ENCODE data around the gene ATP6V1C2. TPM values are rescaled to one million over a fixed set of nuclear protein-coding genes. Genes with fewer than 3 reads are reported as not detected.

The ATP6V1C2 gene
- total RNA-seq, 3 donors from 2014 or later (not counting 1 experiment from before 2014, with no cell fraction given) = 0.92 TPM; not detected in 2

DNA sequence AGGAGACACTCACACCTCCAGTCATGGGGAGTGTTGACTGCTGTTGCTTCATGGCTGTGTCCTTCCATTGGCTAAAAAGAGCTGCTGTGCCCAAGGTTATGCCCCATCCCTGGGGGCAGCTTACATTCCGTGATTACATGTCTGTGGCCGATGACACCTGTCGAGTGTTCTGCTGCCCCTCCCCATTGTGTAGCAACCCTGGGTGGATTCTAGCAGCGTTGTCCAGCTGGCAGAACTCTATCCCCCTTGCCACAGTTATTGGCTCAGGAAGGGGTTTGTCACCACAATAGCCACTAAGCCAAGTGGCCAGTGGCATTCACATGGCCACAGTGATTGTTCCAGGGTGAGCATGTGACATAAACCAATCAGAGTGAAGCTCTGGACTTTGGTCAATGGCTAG, 102.8 kb downstream of the ATP6V1C2 start:
- Mint-ChIP-seq H3K36me3 (no peaks in the 10 kb centered on the region), H3K4me3 (no peak overlapping the region), H3K27me3 (ENCODE audit: low read depth in 2 of 2) (peaks cover 30 to 43% of the 10 kb centered on the region in 2 donors), H3K27ac (no peak overlapping the region), H3K9me3 (no peaks in the 10 kb centered on the region), H3K4me1 (peaks cover 0 to 5% of the 10 kb centered on the region in 2 donors)
- intact Hi-C loops (cut with micrococcal nuclease) = no loop called here
- ATAC-seq (no peak), DNase-seq (no peak)
- Histone ChIP-seq H3K27me3 (ENCODE audit: control insufficient read depth, insufficient read depth, low read length) (no peaks in the 10 kb centered on the region), H3K9me3 (ENCODE audit: control insufficient read depth, insufficient read depth, low read length) (no peaks in the 10 kb centered on the region), H3K4me3 (ENCODE audit: low read length) (no peak overlapping the region), H3K27ac (ENCODE audit: low read length) (no peak overlapping the region), H3K36me3 (ENCODE audit: control insufficient read depth, insufficient read depth, low read length) (no peaks in the 10 kb centered on the region), H3K4me1 (ENCODE audit: control insufficient read depth, insufficient read depth, low read length) (no peaks in the 10 kb centered on the region)
- TF ChIP-seq, protein P1, sequence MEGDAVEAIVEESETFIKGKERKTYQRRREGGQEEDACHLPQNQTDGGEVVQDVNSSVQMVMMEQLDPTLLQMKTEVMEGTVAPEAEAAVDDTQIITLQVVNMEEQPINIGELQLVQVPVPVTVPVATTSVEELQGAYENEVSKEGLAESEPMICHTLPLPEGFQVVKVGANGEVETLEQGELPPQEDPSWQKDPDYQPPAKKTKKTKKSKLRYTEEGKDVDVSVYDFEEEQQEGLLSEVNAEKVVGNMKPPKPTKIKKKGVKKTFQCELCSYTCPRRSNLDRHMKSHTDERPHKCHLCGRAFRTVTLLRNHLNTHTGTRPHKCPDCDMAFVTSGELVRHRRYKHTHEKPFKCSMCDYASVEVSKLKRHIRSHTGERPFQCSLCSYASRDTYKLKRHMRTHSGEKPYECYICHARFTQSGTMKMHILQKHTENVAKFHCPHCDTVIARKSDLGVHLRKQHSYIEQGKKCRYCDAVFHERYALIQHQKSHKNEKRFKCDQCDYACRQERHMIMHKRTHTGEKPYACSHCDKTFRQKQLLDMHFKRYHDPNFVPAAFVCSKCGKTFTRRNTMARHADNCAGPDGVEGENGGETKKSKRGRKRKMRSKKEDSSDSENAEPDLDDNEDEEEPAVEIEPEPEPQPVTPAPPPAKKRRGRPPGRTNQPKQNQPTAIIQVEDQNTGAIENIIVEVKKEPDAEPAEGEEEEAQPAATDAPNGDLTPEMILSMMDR (IDR thresholded peaks at IDR 0.05) = no peak
- WGBS (ENCODE audit: insufficient coverage) = 85% methylated on average over 4 of the region's 4 CpGs

GRCh38 chr2:10826026-10826425, 104.6 kb downstream of the ATP6V1C2 start:
- no peaks in the 10 kb centered on the region for H3K9me3 Mint-ChIP-seq
- H3K27me3 ChIP-seq (ENCODE audit: control insufficient read depth, insufficient read depth, low read length) = peaks cover 6% of the 10 kb centered on the region
- H3K36me3 Mint-ChIP-seq = no peaks in the 10 kb centered on the region
- ATAC-seq (no peak), DNase-seq (no peak)
- no peak overlapping the region for H3K27ac ChIP-seq (ENCODE audit: low read length)
- peaks cover 0 to 5% of the 10 kb centered on the region in 2 donors for H3K4me1 Mint-ChIP-seq
- 84% methylated on average over 7 of the region's 8 CpGs for WGBS (ENCODE audit: insufficient coverage)
- H3K27ac Mint-ChIP-seq = no peak overlapping the region
- H3K36me3 ChIP-seq (ENCODE audit: control insufficient read depth, insufficient read depth, low read length) = no peaks in the 10 kb centered on the region
- no peak overlapping the region for H3K4me3 ChIP-seq (ENCODE audit: low read length)
- no peaks in the 10 kb centered on the region for H3K4me1 ChIP-seq (ENCODE audit: control insufficient read depth, insufficient read depth, low read length)
- no peak overlapping the region for H3K4me3 Mint-ChIP-seq
- TF ChIP-seq, protein P1 (IDR thresholded peaks at IDR 0.05) = no peak
- intact Hi-C loops (cut with micrococcal nuclease) = no loop called here
- H3K27me3 Mint-ChIP-seq (ENCODE audit: low read depth in 2 of 2) = peaks cover 27 to 40% of the 10 kb centered on the region in 2 donors
- no peaks in the 10 kb centered on the region for H3K9me3 ChIP-seq (ENCODE audit: control insufficient read depth, insufficient read depth, low read length)

- DNase-seq (no peak), ATAC-seq (no peak)
- H3K4me1 ChIP-seq (ENCODE audit: control insufficient read depth, insufficient read depth, low read length) = no peaks in the 10 kb centered on the region
- Mint-ChIP-seq H3K27me3 (ENCODE audit: low read depth in 2 of 2) (peaks cover 27 to 42% of the 10 kb centered on the region in 2 donors), H3K4me1 (peaks cover 0 to 5% of the 10 kb centered on the region in 2 donors), H3K36me3 (no peaks in the 10 kb centered on the region), H3K9me3 (no peaks in the 10 kb centered on the region), H3K4me3 (no peak overlapping the region), H3K27ac (no peak overlapping the region)
- H3K4me3 ChIP-seq (ENCODE audit: low read length) = no peak overlapping the region
- peaks cover 7% of the 10 kb centered on the region for H3K27me3 ChIP-seq (ENCODE audit: control insufficient read depth, insufficient read depth, low read length)
- intact Hi-C loops (cut with micrococcal nuclease) = no loop called here
- TF ChIP-seq, protein P1 (IDR thresholded peaks at IDR 0.05) = no peak
- H3K9me3 ChIP-seq (ENCODE audit: control insufficient read depth, insufficient read depth, low read length) = no peaks in the 10 kb centered on the region
- no peaks in the 10 kb centered on the region for H3K36me3 ChIP-seq (ENCODE audit: control insufficient read depth, insufficient read depth, low read length)
- WGBS (ENCODE audit: insufficient coverage) = 90% methylated on average over 7 of the region's 8 CpGs
- H3K27ac ChIP-seq (ENCODE audit: low read length) = no peak overlapping the region
Measured at GRCh38 chr2:10826625-10827024, 105.2 kb downstream of the ATP6V1C2 start.

DNA sequence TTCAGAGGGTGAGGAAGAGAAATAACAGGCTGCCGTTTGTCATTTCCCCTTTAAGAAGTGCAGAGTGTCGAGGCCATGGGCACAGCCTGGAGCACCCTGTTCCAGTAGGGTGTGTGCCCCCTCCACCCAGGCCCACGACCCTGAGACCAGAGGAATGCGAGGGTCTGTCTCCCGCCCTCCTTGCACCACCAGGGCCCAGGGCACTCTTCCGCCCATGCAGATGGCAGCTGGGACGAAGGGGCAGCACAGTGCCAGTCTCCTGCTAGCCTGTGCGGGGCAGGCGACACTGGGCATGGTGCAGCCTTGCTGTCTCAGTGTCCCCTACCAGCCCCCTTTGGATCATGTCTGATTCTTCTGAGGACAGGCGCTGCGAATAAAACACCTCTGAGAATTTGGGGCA, 106.9 kb downstream of the ATP6V1C2 start:
- Histone ChIP-seq H3K27ac (ENCODE audit: low read length) (no peak overlapping the region), H3K27me3 (ENCODE audit: control insufficient read depth, insufficient read depth, low read length) (peaks cover 7% of the 10 kb centered on the region), H3K9me3 (ENCODE audit: control insufficient read depth, insufficient read depth, low read length) (no peaks in the 10 kb centered on the region), H3K4me1 (ENCODE audit: control insufficient read depth, insufficient read depth, low read length) (peaks cover 8% of the 10 kb centered on the region), H3K36me3 (ENCODE audit: control insufficient read depth, insufficient read depth, low read length) (no peaks in the 10 kb centered on the region), H3K4me3 (ENCODE audit: low read length) (no peak overlapping the region)
- H3K9me3 Mint-ChIP-seq = no peaks in the 10 kb centered on the region
- ATAC-seq (no peak), DNase-seq (no peak)
- H3K36me3 Mint-ChIP-seq = no peaks in the 10 kb centered on the region
- TF ChIP-seq, protein P1 (IDR thresholded peaks at IDR 0.05) = no peak
- no peak overlapping the region for H3K27ac Mint-ChIP-seq
- peaks cover 34 to 53% of the 10 kb centered on the region in 2 donors for H3K27me3 Mint-ChIP-seq (ENCODE audit: low read depth in 2 of 2)
- no peak overlapping the region for H3K4me3 Mint-ChIP-seq
- WGBS (ENCODE audit: insufficient coverage) = 69% methylated on average over 11 of the region's 11 CpGs
- intact Hi-C loops (cut with micrococcal nuclease) = no loop called here
- peaks cover 5 to 9% of the 10 kb centered on the region in 2 donors for H3K4me1 Mint-ChIP-seq

All from natural killer cell (primary cell).